ENCODE results near the gene MCF2L.

DNA sequence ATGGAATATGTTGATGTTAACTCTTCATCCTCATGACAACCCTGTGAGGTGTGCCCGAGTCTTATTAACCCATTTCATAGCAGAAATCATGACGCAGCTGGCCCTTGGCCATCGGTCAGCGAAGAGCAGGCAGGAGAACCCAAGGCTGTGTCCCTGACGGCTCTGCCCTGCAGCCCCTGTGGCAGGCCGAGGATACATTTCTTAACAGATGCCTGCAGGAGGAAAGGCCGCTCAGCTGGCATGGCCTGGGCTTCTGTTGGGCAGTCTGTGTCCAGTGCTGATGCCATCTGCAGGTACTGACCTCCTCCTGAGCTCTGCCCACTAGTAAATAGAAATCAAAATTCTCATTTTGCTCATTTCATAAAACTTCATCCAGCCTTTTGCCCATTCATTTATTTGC, 35.4 kb upstream of the MCF2L start:
- TF ChIP-seq, protein P1, sequence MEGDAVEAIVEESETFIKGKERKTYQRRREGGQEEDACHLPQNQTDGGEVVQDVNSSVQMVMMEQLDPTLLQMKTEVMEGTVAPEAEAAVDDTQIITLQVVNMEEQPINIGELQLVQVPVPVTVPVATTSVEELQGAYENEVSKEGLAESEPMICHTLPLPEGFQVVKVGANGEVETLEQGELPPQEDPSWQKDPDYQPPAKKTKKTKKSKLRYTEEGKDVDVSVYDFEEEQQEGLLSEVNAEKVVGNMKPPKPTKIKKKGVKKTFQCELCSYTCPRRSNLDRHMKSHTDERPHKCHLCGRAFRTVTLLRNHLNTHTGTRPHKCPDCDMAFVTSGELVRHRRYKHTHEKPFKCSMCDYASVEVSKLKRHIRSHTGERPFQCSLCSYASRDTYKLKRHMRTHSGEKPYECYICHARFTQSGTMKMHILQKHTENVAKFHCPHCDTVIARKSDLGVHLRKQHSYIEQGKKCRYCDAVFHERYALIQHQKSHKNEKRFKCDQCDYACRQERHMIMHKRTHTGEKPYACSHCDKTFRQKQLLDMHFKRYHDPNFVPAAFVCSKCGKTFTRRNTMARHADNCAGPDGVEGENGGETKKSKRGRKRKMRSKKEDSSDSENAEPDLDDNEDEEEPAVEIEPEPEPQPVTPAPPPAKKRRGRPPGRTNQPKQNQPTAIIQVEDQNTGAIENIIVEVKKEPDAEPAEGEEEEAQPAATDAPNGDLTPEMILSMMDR (IDR thresholded peaks at IDR 0.05) = no peak
- TF ChIP-seq POLR2AphosphoS5 (IDR thresholded peaks at IDR 0.05) = no peak
- no peak for TF ChIP-seq POLR2A (IDR thresholded peaks at IDR 0.05)
